H1 (cell line): ENCODE measurements around the gene JAKMIP3. TPM values are rescaled to one million over a fixed set of nuclear protein-coding genes. Genes with fewer than 3 reads are reported as not detected.

Experiments used
- CTCF ChIA-PET: fragments of 300-600 bp; sonication (Branson Sonifier 250); formaldehyde crosslinking; loops from one replicate; lab custom pipeline; 2021; ENCODE audit not compliant: partially characterized antibody; lab: Charles Lee
- POLR2A ChIA-PET: fragments of 300-600 bp; sonication (Branson Sonifier 250); formaldehyde crosslinking; loops from one replicate; lab custom pipeline; 2021; ENCODE audit warnings: inconsistent platforms; ENCODE audit not compliant: partially characterized antibody; lab: Charles Lee
- DNase-seq, 2 experiments: peaks; one replicate each; pipeline versions ENCODE4 v3.0.0 to v3.0.0-alpha.2; 2010 to 2022; ENCODE audit warnings: low spot score in 2 of 2, low read depth in 1 of 2, mixed read lengths in 1 of 2
- FAIRE-seq: peaks from 2 replicates; lab custom pipeline; 2011; peaks lifted over from hg19 to GRCh38; lab: Jason Lieb, UNC
- H2AFZ ChIP-seq: 2 replicates; pipeline ENCODE4 v1.8.1; 2012; ENCODE audit warnings: low read length, inconsistent platforms
- H2AK5ac ChIP-seq: 2 replicates; pipeline ENCODE4 v1.6.1; 2013; ENCODE audit warnings: low read depth, low read length
- H2BK120ac ChIP-seq: replicated peaks from 2 replicates; pipeline ENCODE3; 2013; ENCODE audit warnings: low read depth, low read length, inconsistent platforms
- H2BK12ac ChIP-seq: 2 replicates; pipeline ENCODE4 v1.6.1; 2013; ENCODE audit warnings: low read depth, low read length
- H2BK15ac ChIP-seq: 2 replicates; pipeline ENCODE4 v1.6.1; 2013; ENCODE audit warnings: low read length
- H2BK20ac ChIP-seq: 2 replicates; pipeline ENCODE4 v1.6.1; 2013; ENCODE audit warnings: low read length
- H2BK5ac ChIP-seq: 2 replicates; pipeline ENCODE4 v1.6.1; 2013; ENCODE audit warnings: low read depth, low read length
- H3K14ac ChIP-seq: 2 replicates; pipeline ENCODE4 v1.6.1; 2013; ENCODE audit warnings: inconsistent platforms; ENCODE audit not compliant: insufficient read length
- H3K18ac ChIP-seq: 2 replicates; pipeline ENCODE4 v1.6.1; 2013; ENCODE audit warnings: low read length; ENCODE audit errors: extremely low read depth
- H3K23ac ChIP-seq: 2 replicates; pipeline ENCODE4 v1.6.1; 2013; ENCODE audit warnings: inconsistent platforms; ENCODE audit not compliant: insufficient read length
- H3K23me2 ChIP-seq: 2 replicates; pipeline ENCODE4 v1.6.1; 2013; ENCODE audit warnings: low read depth, low read length
- H3K27ac ChIP-seq: 2 replicates; pipeline ENCODE4 v1.6.1; 2011; ENCODE audit warnings: low read depth, low read length, inconsistent platforms
- H3K27me3 ChIP-seq, 4 experiments: replicated peaks in 1 of 4; 1 replicate in 1 of 4; 2 replicates in 3 of 4; pipeline versions ENCODE4 v1.6.1 to v1.8.1; 2011 to 2013; ENCODE audit warnings: low read length in 3 of 4, mild to moderate bottlenecking in 3 of 4, inconsistent platforms in 2 of 4, mixed read lengths in 2 of 4, moderate library complexity in 1 of 4; ENCODE audit not compliant: control insufficient read depth in 3 of 4, insufficient read depth in 3 of 4; ENCODE audit errors: extremely low read depth in 1 of 4
- H3K36me3 ChIP-seq, 4 experiments: 2 replicates each; pipeline versions ENCODE4 v1.6.1 to v1.8.1; 2011 to 2013; ENCODE audit warnings: mild to moderate bottlenecking in 4 of 4, low read length in 3 of 4, moderate library complexity in 2 of 4, control low read depth in 1 of 4, inconsistent platforms in 1 of 4; ENCODE audit not compliant: insufficient read depth in 4 of 4, control insufficient read depth in 2 of 4
- H3K4ac ChIP-seq: replicated peaks from 2 replicates; pipeline ENCODE3; 2013; ENCODE audit warnings: low read length, low read depth, mixed read lengths, inconsistent platforms; ENCODE audit not compliant: insufficient read length
- H3K4me1 ChIP-seq, 4 experiments: replicated peaks in 1 of 4; 1 replicate in 1 of 4; 2 replicates in 3 of 4; pipeline versions ENCODE4 v1.6.1 to v1.8.1; 2011 to 2013; ENCODE audit warnings: low read length in 3 of 4, inconsistent platforms in 2 of 4, mixed read lengths in 1 of 4; ENCODE audit not compliant: insufficient read depth in 4 of 4, control insufficient read depth in 3 of 4
- H3K4me2 ChIP-seq, 2 experiments: 2 replicates each; pipeline versions ENCODE4 v1.6.1 to v1.8.1; 2011 to 2013; ENCODE audit warnings: low read depth in 2 of 2, low read length in 2 of 2, control low read depth in 1 of 2, inconsistent platforms in 1 of 2, mild to moderate bottlenecking in 1 of 2; ENCODE audit not compliant: insufficient read depth in 1 of 2
- H3K4me3 ChIP-seq, 4 experiments: fragments of 200-600, 300-600 bp in 1 of 4; sonication (generic), shearing (Covaris generic), sonication (Bioruptor Twin) in 1 of 4; 2 replicates each; pipeline versions ENCODE4 v1.5.1 to v1.8.1; 2011 to 2016; ENCODE audit warnings: low read length in 4 of 4, low read depth in 3 of 4, control low read depth in 2 of 4, inconsistent platforms in 2 of 4, mild to moderate bottlenecking in 2 of 4, mixed read lengths in 1 of 4, moderate library complexity in 1 of 4; ENCODE audit not compliant: insufficient read depth in 2 of 4; ENCODE audit errors: extremely low read depth in 1 of 4
- H3K56ac ChIP-seq: replicated peaks from 2 replicates; pipeline ENCODE3; 2013; ENCODE audit warnings: low read depth, mild to moderate bottlenecking, mixed read lengths, low read length, inconsistent platforms; ENCODE audit not compliant: insufficient read length
- H3K79me1 ChIP-seq: 2 replicates; pipeline ENCODE4 v1.6.1; 2013; ENCODE audit warnings: low read depth, low read length, control low read depth
- H3K79me2 ChIP-seq, 2 experiments: 2 replicates each; pipeline versions ENCODE4 v1.6.1 to v1.8.1; 2012 to 2013; ENCODE audit warnings: low read length in 2 of 2, mild to moderate bottlenecking in 2 of 2, inconsistent platforms in 1 of 2; ENCODE audit not compliant: insufficient read depth in 2 of 2, control insufficient read depth in 1 of 2
- H3K9ac ChIP-seq, 4 experiments: replicated peaks in 1 of 4; 1 replicate in 1 of 4; 2 replicates in 3 of 4; pipeline versions ENCODE4 v1.6.1 to v1.8.1; 2011 to 2013; ENCODE audit warnings: low read depth in 3 of 4, low read length in 3 of 4, control low read depth in 2 of 4, mild to moderate bottlenecking in 2 of 4, moderate library complexity in 2 of 4, inconsistent platforms in 1 of 4; ENCODE audit errors: extremely low read depth in 1 of 4
- H3K9me3 ChIP-seq, 2 experiments: 2 replicates each; pipeline versions ENCODE4 v1.6.1 to v1.8.1; 2012 to 2013; ENCODE audit warnings: mild to moderate bottlenecking in 2 of 2, moderate library complexity in 2 of 2, control low read depth in 1 of 2, inconsistent platforms in 1 of 2, low read depth in 1 of 2, low read length in 1 of 2, mixed read lengths in 1 of 2; ENCODE audit not compliant: insufficient read depth in 2 of 2
- H4K20me1 ChIP-seq, 2 experiments: replicated peaks in 1 of 2; 2 replicates each; pipeline versions ENCODE3 to v1.8.1; 2011 to 2013; ENCODE audit warnings: inconsistent platforms in 2 of 2, low read length in 2 of 2, mild to moderate bottlenecking in 1 of 2; ENCODE audit not compliant: insufficient read depth in 2 of 2, control insufficient read depth in 1 of 2
- H4K5ac ChIP-seq: 2 replicates; pipeline ENCODE4 v1.6.1; 2013; ENCODE audit warnings: low read length, low read depth, mixed read lengths, inconsistent platforms; ENCODE audit not compliant: insufficient read length
- H4K8ac ChIP-seq: 2 replicates; pipeline ENCODE4 v1.8.0; 2013; ENCODE audit warnings: mild to moderate bottlenecking, moderate library complexity, low read length, inconsistent platforms; ENCODE audit not compliant: insufficient read depth; ENCODE audit errors: extremely low read depth
- H4K91ac ChIP-seq: replicated peaks from 2 replicates; pipeline ENCODE3; 2013; ENCODE audit warnings: low read length, mixed read lengths, inconsistent platforms; ENCODE audit not compliant: insufficient read length
- BCL11A ChIP-seq, 2 experiments: IDR thresholded peaks; one replicate each; pipeline ENCODE4 v1.6.1; 2011; ENCODE audit warnings: low read depth in 2 of 2, low read length in 2 of 2, mild to moderate bottlenecking in 2 of 2
- CHD2 ChIP-seq: IDR thresholded peaks from 2 replicates; pipeline ENCODE4 v1.6.1; 2012; ENCODE audit warnings: low read length, improper control_type of control experiment
- CREB1 ChIP-seq: IDR thresholded peaks from 2 replicates; pipeline ENCODE4 v1.6.1; 2012; ENCODE audit warnings: inconsistent platforms
- GABPA ChIP-seq: IDR thresholded peaks from 2 replicates; pipeline ENCODE4 v1.6.1; 2011; ENCODE audit warnings: mild to moderate bottlenecking, low read length, moderate library complexity, borderline replicate concordance; ENCODE audit not compliant: insufficient read depth
- KDM1A ChIP-seq: fragments of 200-600, 300-600 bp; sonication (generic); IDR thresholded peaks from 2 replicates; pipeline ENCODE4 v1.7.1; 2016; ENCODE audit warnings: mild to moderate bottlenecking, low read length, borderline replicate concordance
- MAFK ChIP-seq: IDR thresholded peaks from 2 replicates; pipeline ENCODE4 v1.6.1; 2012; ENCODE audit warnings: low read depth, mild to moderate bottlenecking, improper control_type of control experiment, low read length
- NRF1 ChIP-seq: IDR thresholded peaks from 2 replicates; pipeline ENCODE4 v1.6.1; 2011; ENCODE audit warnings: mild to moderate bottlenecking, low read depth, low read length, improper control_type of control experiment
- POLR2AphosphoS5 ChIP-seq: IDR thresholded peaks from 2 replicates; pipeline ENCODE4 v1.6.1; 2011; ENCODE audit warnings: low read depth, low read length
- USF2 ChIP-seq: IDR thresholded peaks from 2 replicates; pipeline ENCODE4 v1.6.1; 2011; ENCODE audit warnings: low read length, improper control_type of control experiment
- WGBS, 2 experiments: shearing (Covaris generic) in 1 of 2; methylation state at CpG; one replicate each; pipeline versions ENCODE4 v1.1.6 to v1.1.7; 2013 to 2015; ENCODE audit warnings: low lambda C conversion rate in 2 of 2, mixed read lengths in 2 of 2, inconsistent platforms in 1 of 2, low coverage in 1 of 2, missing lambda C conversion rate in 1 of 2; ENCODE audit not compliant: insufficient replicate concordance in 2 of 2, insufficient coverage in 1 of 2, insufficient read length in 1 of 2; ENCODE audit errors: extremely low coverage in 1 of 2, missing lambda C conversion rate in 1 of 2; 5-methylcytosine and 5-hydroxymethylcytosine counted together
- polyA plus RNA-seq, 7 experiments: library from polyadenylated mRNA; depleted of rRNA in 3 of 7; stranded (reverse) in 5 of 7; unstranded in 2 of 7; fragments of >200 nt in 5 of 7; fragments of 200-250 nt in 2 of 7; gene quantifications; 1 replicate in 5 of 7; 2 replicates in 1 of 7; 4 replicates in 1 of 7; pipeline versions ENCODE4 v1.2.1 to v1.2.3, GENCODE V29; 2011 to 2013; ENCODE audit warnings: missing spikeins in 2 of 7, mixed read lengths in 2 of 7
- total RNA-seq: library from RNA; stranded (reverse); fragmentation: NEBNext Ultra II Directional; extraction: Animal tissue kit (Norgen Biotek cat#: 25700); gene quantifications from 2 replicates; pipeline ENCODE4 v1.2.1, GENCODE V29; 2021
- TF ChIP-seq, protein P1 (sequence below): IDR thresholded peaks from 2 replicates; pipeline ENCODE4 v1.6.1; 2012; ENCODE audit warnings: inconsistent platforms
- TF ChIP-seq, protein P2 (sequence below): IDR thresholded peaks from 2 replicates; pipeline ENCODE4 v1.6.1; 2012; ENCODE audit warnings: low read length, inconsistent platforms

The JAKMIP3 gene
- total and polyA plus RNA-seq, 2 of the 8 experiments (the other 6 are each of a cell fraction or from before 2014, with no cell fraction given): 0.83 to 0.91 TPM

DNA sequence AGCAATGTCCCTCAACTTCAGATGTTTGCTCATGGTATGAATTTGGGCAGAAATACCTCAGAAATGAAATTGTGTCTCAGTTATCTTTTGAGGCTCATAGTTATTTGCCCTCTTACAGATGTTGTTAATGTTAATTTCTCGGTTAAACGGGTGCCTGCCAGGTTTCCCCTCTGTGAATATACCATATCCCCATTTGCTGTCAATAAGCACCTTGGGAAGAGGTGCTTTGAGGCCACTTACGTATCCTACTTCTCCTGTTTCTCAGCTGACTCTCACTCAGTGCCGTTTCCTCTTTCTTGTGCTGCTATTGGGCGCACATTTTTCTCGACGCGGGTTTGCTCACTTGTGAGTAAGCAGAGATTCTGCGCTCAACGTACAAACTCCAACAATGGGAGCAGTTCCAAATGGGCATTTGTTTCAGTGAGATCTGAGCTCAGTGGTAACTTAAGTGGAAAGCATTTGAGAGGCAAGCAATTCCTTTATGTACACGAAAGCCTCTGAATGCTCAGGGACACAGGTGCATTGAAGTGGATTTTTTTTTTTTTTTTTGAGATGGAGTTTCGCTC lies 34.8 kb upstream of the JAKMIP3 start:
- WGBS, 2 experiments: 87% methylated on average over 11 of the region's 12 CpGs; no CpG with 5 or more reads in 1 of the 2 experiments
- no peaks in the 10 kb centered on the region for H4K20me1 ChIP-seq
- H2BK120ac ChIP-seq: no peak overlapping the region
- H3K79me1 ChIP-seq: no peaks in the 10 kb centered on the region
- peak overlapping the region; percentile 3 for H3K4ac ChIP-seq
- no peaks in the 10 kb centered on the region for H3K79me2 ChIP-seq
- DNase-seq (no peak), FAIRE-seq (no peak)
- H3K36me3 ChIP-seq: no peaks in the 10 kb centered on the region
- H3K9ac ChIP-seq: no peak overlapping the region
- H3K27me3 ChIP-seq: peaks cover 8 to 25% (median 21%) of the 10 kb centered on the region in 4 experiments
- H2AK5ac ChIP-seq: no peak overlapping the region
- H3K23me2 ChIP-seq: peaks cover 2% of the 10 kb centered on the region; the same call in 1 of the 2 replicates
- no peak overlapping the region for H3K4me3 ChIP-seq
- H3K4me2 ChIP-seq: no peak overlapping the region
- peaks cover 0 to 6% (median 5%) of the 10 kb centered on the region in 4 experiments; a peak in 6 of 7 replicates for H3K4me1 ChIP-seq
- H3K56ac ChIP-seq: no peak overlapping the region
- POLR2A ChIA-PET: no interaction called here
- no peak overlapping the region for H2BK12ac ChIP-seq
- H2BK20ac ChIP-seq: no peak overlapping the region
- no peak overlapping the region for H3K23ac ChIP-seq
- H3K27ac ChIP-seq: no peak overlapping the region
- H2AFZ ChIP-seq: no peak overlapping the region
- H2BK15ac ChIP-seq: no peak overlapping the region
- H3K18ac ChIP-seq: no peak overlapping the region
- no peak overlapping the region for H4K91ac ChIP-seq
- CTCF ChIA-PET: interaction anchor here (0.6 to 1.5 kb wide), 5 partner anchors 8 to 91 kb away, joined by 3 to 7 read pairs (median 3); no protein-coding TSS in a partner anchor
- no peak overlapping the region for H4K5ac ChIP-seq
- H3K9me3 ChIP-seq: peaks cover 0 to 2% of the 10 kb centered on the region in 2 experiments; a peak in 1 of 4 replicates
- no peak overlapping the region for H2BK5ac ChIP-seq
- no peak overlapping the region for H4K8ac ChIP-seq
- H3K14ac ChIP-seq: no peak overlapping the region
- no peak for TF ChIP-seq MAFK
- no peak for TF ChIP-seq CHD2
- no peak for TF ChIP-seq BCL11A (IDR thresholded peaks at IDR 0.05; ENCODE audit: low read depth in 2 of 2, low read length in 2 of 2)
- no peak for TF ChIP-seq CREB1
- TF ChIP-seq, protein P1, sequence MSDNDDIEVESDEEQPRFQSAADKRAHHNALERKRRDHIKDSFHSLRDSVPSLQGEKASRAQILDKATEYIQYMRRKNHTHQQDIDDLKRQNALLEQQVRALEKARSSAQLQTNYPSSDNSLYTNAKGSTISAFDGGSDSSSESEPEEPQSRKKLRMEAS: no peak
- TF ChIP-seq KDM1A: no peak
- TF ChIP-seq USF2: no peak
- no peak for TF ChIP-seq NRF1
- TF ChIP-seq GABPA: no peak
- TF ChIP-seq POLR2AphosphoS5: no peak
- TF ChIP-seq, protein P2, sequence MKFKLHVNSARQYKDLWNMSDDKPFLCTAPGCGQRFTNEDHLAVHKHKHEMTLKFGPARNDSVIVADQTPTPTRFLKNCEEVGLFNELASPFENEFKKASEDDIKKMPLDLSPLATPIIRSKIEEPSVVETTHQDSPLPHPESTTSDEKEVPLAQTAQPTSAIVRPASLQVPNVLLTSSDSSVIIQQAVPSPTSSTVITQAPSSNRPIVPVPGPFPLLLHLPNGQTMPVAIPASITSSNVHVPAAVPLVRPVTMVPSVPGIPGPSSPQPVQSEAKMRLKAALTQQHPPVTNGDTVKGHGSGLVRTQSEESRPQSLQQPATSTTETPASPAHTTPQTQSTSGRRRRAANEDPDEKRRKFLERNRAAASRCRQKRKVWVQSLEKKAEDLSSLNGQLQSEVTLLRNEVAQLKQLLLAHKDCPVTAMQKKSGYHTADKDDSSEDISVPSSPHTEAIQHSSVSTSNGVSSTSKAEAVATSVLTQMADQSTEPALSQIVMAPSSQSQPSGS: no peak
